C4-2B (cell line): ENCODE data around the gene LRRC75B.

Source experiments
- CTCF ChIP-seq: fragments of 450-650 bp; conservative IDR thresholded peaks from 2 replicates; pipeline ENCODE4 v1.5.1; 2017; ENCODE audit warnings: mild to moderate bottlenecking
- ZFX ChIP-seq: fragments of 450-650 bp; IDR thresholded peaks from 2 replicates; pipeline ENCODE4 v1.6.1; 2017

- TF ChIP-seq CTCF (no peak), ZFX (no peak; the same call in 1 of the 2 replicates)
These were observed 49.7 kb downstream of the LRRC75B start for GRCh38 chr22:24543185-24543601.
